GM19023 (cell line): Measurements from ENCODE around the gene IGLL1.
"Not testable (repeated sequence)": the region's sequence is repeated elsewhere in the genome, so short reads cannot be mapped to it uniquely, and the experiment has no call there.

Source experiments
- ATAC-seq: cut with Tn5 transposase; IDR thresholded peaks from one replicate; pipeline ENCODE4 v1.9.1; 2021; ENCODE audit warnings: mild to moderate bottlenecking, moderate library complexity; ENCODE audit not compliant: unreplicated experiment

The IGLL1 gene

GRCh38 chr22:23543506-23544000 lies 36.5 kb downstream of the IGLL1 start:
- ATAC-seq = not testable (repeated sequence)

- ATAC-seq = no peak
Observed at GRCh38 chr22:23542933-23543332, 37.2 kb downstream of the IGLL1 start.

- not testable (repeated sequence) for ATAC-seq
Observed at GRCh38 chr22:23542391-23542790, 37.7 kb downstream of the IGLL1 start.

- not testable (repeated sequence) for ATAC-seq
Observed at GRCh38 chr22:23541849-23542281, 38.2 kb downstream of the IGLL1 start.

GRCh38 chr22:23540837-23541236 lies 39.3 kb downstream of the IGLL1 start:
- not testable (repeated sequence) for ATAC-seq

- not testable (repeated sequence) for ATAC-seq
Observed at GRCh38 chr22:23539839-23540198, 40.3 kb downstream of the IGLL1 start.

- ATAC-seq = no peak
Observed at GRCh38 chr22:23539135-23539838, 40.8 kb downstream of the IGLL1 start.

- not testable (repeated sequence) for ATAC-seq
Observed at GRCh38 chr22:23538696-23539030, 41.4 kb downstream of the IGLL1 start.

GRCh38 chr22:23537830-23538695 lies 42.0 kb downstream of the IGLL1 start:
- ATAC-seq = not testable (repeated sequence)

- no peak for ATAC-seq
Observed at GRCh38 chr22:23537416-23537815, 42.7 kb downstream of the IGLL1 start.

GRCh38 chr22:23536821-23537345 lies 43.2 kb downstream of the IGLL1 start:
- ATAC-seq = no peak

- not testable (repeated sequence) for ATAC-seq
Observed at GRCh38 chr22:23535790-23536661, 44.1 kb downstream of the IGLL1 start.

- no peak for ATAC-seq
Observed at GRCh38 chr22:23534851-23535717, 45.0 kb downstream of the IGLL1 start.

GRCh38 chr22:23534201-23534850 lies 45.8 kb downstream of the IGLL1 start:
- ATAC-seq = no peak

- ATAC-seq = no peak
Observed at GRCh38 chr22:23533771-23534191, 46.3 kb downstream of the IGLL1 start.

- no peak for ATAC-seq
Observed at GRCh38 chr22:23533328-23533762, 46.7 kb downstream of the IGLL1 start.

GRCh38 chr22:23532731-23533130 lies 47.4 kb downstream of the IGLL1 start:
- no peak for ATAC-seq

GRCh38 chr22:23531966-23532705 lies 48.0 kb downstream of the IGLL1 start:
- ATAC-seq = no peak
